H1 (cell line): ENCODE measurements around the gene AIF1L. TPM values are rescaled to one million over a fixed set of nuclear protein-coding genes. Genes with fewer than 3 reads are reported as not detected.

Experiments used
- CTCF ChIA-PET: fragments of 300-600 bp; sonication (Branson Sonifier 250); formaldehyde crosslinking; loops from one replicate; lab custom pipeline; 2021; ENCODE audit not compliant: partially characterized antibody; lab: Charles Lee
- POLR2A ChIA-PET: fragments of 300-600 bp; sonication (Branson Sonifier 250); formaldehyde crosslinking; loops from one replicate; lab custom pipeline; 2021; ENCODE audit warnings: inconsistent platforms; ENCODE audit not compliant: partially characterized antibody; lab: Charles Lee
- DNase-seq, 2 experiments: peaks; one replicate each; pipeline versions ENCODE4 v3.0.0 to v3.0.0-alpha.2; 2010 to 2022; ENCODE audit warnings: low spot score in 2 of 2, low read depth in 1 of 2, mixed read lengths in 1 of 2
- FAIRE-seq: peaks from 2 replicates; lab custom pipeline; 2011; peaks lifted over from hg19 to GRCh38; lab: Jason Lieb, UNC
- H2AFZ ChIP-seq: 2 replicates; pipeline ENCODE4 v1.8.1; 2012; ENCODE audit warnings: low read length, inconsistent platforms
- H2AK5ac ChIP-seq: 2 replicates; pipeline ENCODE4 v1.6.1; 2013; ENCODE audit warnings: low read depth, low read length
- H2BK120ac ChIP-seq: replicated peaks from 2 replicates; pipeline ENCODE3; 2013; ENCODE audit warnings: low read depth, low read length, inconsistent platforms
- H2BK12ac ChIP-seq: 2 replicates; pipeline ENCODE4 v1.6.1; 2013; ENCODE audit warnings: low read depth, low read length
- H2BK15ac ChIP-seq: 2 replicates; pipeline ENCODE4 v1.6.1; 2013; ENCODE audit warnings: low read length
- H2BK20ac ChIP-seq: 2 replicates; pipeline ENCODE4 v1.6.1; 2013; ENCODE audit warnings: low read length
- H2BK5ac ChIP-seq: 2 replicates; pipeline ENCODE4 v1.6.1; 2013; ENCODE audit warnings: low read depth, low read length
- H3K14ac ChIP-seq: 2 replicates; pipeline ENCODE4 v1.6.1; 2013; ENCODE audit warnings: inconsistent platforms; ENCODE audit not compliant: insufficient read length
- H3K18ac ChIP-seq: 2 replicates; pipeline ENCODE4 v1.6.1; 2013; ENCODE audit warnings: low read length; ENCODE audit errors: extremely low read depth
- H3K23ac ChIP-seq: 2 replicates; pipeline ENCODE4 v1.6.1; 2013; ENCODE audit warnings: inconsistent platforms; ENCODE audit not compliant: insufficient read length
- H3K23me2 ChIP-seq: 2 replicates; pipeline ENCODE4 v1.6.1; 2013; ENCODE audit warnings: low read depth, low read length
- H3K27ac ChIP-seq: 2 replicates; pipeline ENCODE4 v1.6.1; 2011; ENCODE audit warnings: low read depth, low read length, inconsistent platforms
- H3K27me3 ChIP-seq, 4 experiments: replicated peaks in 1 of 4; 1 replicate in 1 of 4; 2 replicates in 3 of 4; pipeline versions ENCODE4 v1.6.1 to v1.8.1; 2011 to 2013; ENCODE audit warnings: low read length in 3 of 4, mild to moderate bottlenecking in 3 of 4, inconsistent platforms in 2 of 4, mixed read lengths in 2 of 4, moderate library complexity in 1 of 4; ENCODE audit not compliant: control insufficient read depth in 3 of 4, insufficient read depth in 3 of 4; ENCODE audit errors: extremely low read depth in 1 of 4
- H3K36me3 ChIP-seq, 4 experiments: 2 replicates each; pipeline versions ENCODE4 v1.6.1 to v1.8.1; 2011 to 2013; ENCODE audit warnings: mild to moderate bottlenecking in 4 of 4, low read length in 3 of 4, moderate library complexity in 2 of 4, control low read depth in 1 of 4, inconsistent platforms in 1 of 4; ENCODE audit not compliant: insufficient read depth in 4 of 4, control insufficient read depth in 2 of 4
- H3K4ac ChIP-seq: replicated peaks from 2 replicates; pipeline ENCODE3; 2013; ENCODE audit warnings: low read length, low read depth, mixed read lengths, inconsistent platforms; ENCODE audit not compliant: insufficient read length
- H3K4me1 ChIP-seq, 4 experiments: replicated peaks in 1 of 4; 1 replicate in 1 of 4; 2 replicates in 3 of 4; pipeline versions ENCODE4 v1.6.1 to v1.8.1; 2011 to 2013; ENCODE audit warnings: low read length in 3 of 4, inconsistent platforms in 2 of 4, mixed read lengths in 1 of 4; ENCODE audit not compliant: insufficient read depth in 4 of 4, control insufficient read depth in 3 of 4
- H3K4me2 ChIP-seq, 2 experiments: 2 replicates each; pipeline versions ENCODE4 v1.6.1 to v1.8.1; 2011 to 2013; ENCODE audit warnings: low read depth in 2 of 2, low read length in 2 of 2, control low read depth in 1 of 2, inconsistent platforms in 1 of 2, mild to moderate bottlenecking in 1 of 2; ENCODE audit not compliant: insufficient read depth in 1 of 2
- H3K4me3 ChIP-seq, 4 experiments: fragments of 200-600, 300-600 bp in 1 of 4; sonication (generic), shearing (Covaris generic), sonication (Bioruptor Twin) in 1 of 4; 2 replicates each; pipeline versions ENCODE4 v1.5.1 to v1.8.1; 2011 to 2016; ENCODE audit warnings: low read length in 4 of 4, low read depth in 3 of 4, control low read depth in 2 of 4, inconsistent platforms in 2 of 4, mild to moderate bottlenecking in 2 of 4, mixed read lengths in 1 of 4, moderate library complexity in 1 of 4; ENCODE audit not compliant: insufficient read depth in 2 of 4; ENCODE audit errors: extremely low read depth in 1 of 4
- H3K56ac ChIP-seq: replicated peaks from 2 replicates; pipeline ENCODE3; 2013; ENCODE audit warnings: low read depth, mild to moderate bottlenecking, mixed read lengths, low read length, inconsistent platforms; ENCODE audit not compliant: insufficient read length
- H3K79me1 ChIP-seq: 2 replicates; pipeline ENCODE4 v1.6.1; 2013; ENCODE audit warnings: low read depth, low read length, control low read depth
- H3K79me2 ChIP-seq, 2 experiments: 2 replicates each; pipeline versions ENCODE4 v1.6.1 to v1.8.1; 2012 to 2013; ENCODE audit warnings: low read length in 2 of 2, mild to moderate bottlenecking in 2 of 2, inconsistent platforms in 1 of 2; ENCODE audit not compliant: insufficient read depth in 2 of 2, control insufficient read depth in 1 of 2
- H3K9ac ChIP-seq, 4 experiments: replicated peaks in 1 of 4; 1 replicate in 1 of 4; 2 replicates in 3 of 4; pipeline versions ENCODE4 v1.6.1 to v1.8.1; 2011 to 2013; ENCODE audit warnings: low read depth in 3 of 4, low read length in 3 of 4, control low read depth in 2 of 4, mild to moderate bottlenecking in 2 of 4, moderate library complexity in 2 of 4, inconsistent platforms in 1 of 4; ENCODE audit errors: extremely low read depth in 1 of 4
- H3K9me3 ChIP-seq, 2 experiments: 2 replicates each; pipeline versions ENCODE4 v1.6.1 to v1.8.1; 2012 to 2013; ENCODE audit warnings: mild to moderate bottlenecking in 2 of 2, moderate library complexity in 2 of 2, control low read depth in 1 of 2, inconsistent platforms in 1 of 2, low read depth in 1 of 2, low read length in 1 of 2, mixed read lengths in 1 of 2; ENCODE audit not compliant: insufficient read depth in 2 of 2
- H4K20me1 ChIP-seq, 2 experiments: replicated peaks in 1 of 2; 2 replicates each; pipeline versions ENCODE3 to v1.8.1; 2011 to 2013; ENCODE audit warnings: inconsistent platforms in 2 of 2, low read length in 2 of 2, mild to moderate bottlenecking in 1 of 2; ENCODE audit not compliant: insufficient read depth in 2 of 2, control insufficient read depth in 1 of 2
- H4K5ac ChIP-seq: 2 replicates; pipeline ENCODE4 v1.6.1; 2013; ENCODE audit warnings: low read length, low read depth, mixed read lengths, inconsistent platforms; ENCODE audit not compliant: insufficient read length
- H4K8ac ChIP-seq: 2 replicates; pipeline ENCODE4 v1.8.0; 2013; ENCODE audit warnings: mild to moderate bottlenecking, moderate library complexity, low read length, inconsistent platforms; ENCODE audit not compliant: insufficient read depth; ENCODE audit errors: extremely low read depth
- H4K91ac ChIP-seq: replicated peaks from 2 replicates; pipeline ENCODE3; 2013; ENCODE audit warnings: low read length, mixed read lengths, inconsistent platforms; ENCODE audit not compliant: insufficient read length
- BACH1 ChIP-seq: IDR thresholded peaks from 2 replicates; pipeline ENCODE4 v1.6.1; 2012; ENCODE audit warnings: low read length, improper control_type of control experiment
- BRCA1 ChIP-seq: IDR thresholded peaks from 2 replicates; pipeline ENCODE4 v1.6.1; 2012; ENCODE audit warnings: low read depth, low read length, improper control_type of control experiment
- HDAC2 ChIP-seq, 2 experiments: fragments of 300-600 bp in 1 of 2; sonication (generic) in 1 of 2; IDR thresholded peaks; 2 replicates each; pipeline ENCODE4 v1.6.1; 2011 to 2012; ENCODE audit warnings: low read depth in 2 of 2, low read length in 2 of 2, mild to moderate bottlenecking in 2 of 2, moderate library complexity in 2 of 2, borderline replicate concordance in 1 of 2, inconsistent platforms in 1 of 2
- KDM5A ChIP-seq: fragments of 200-600 bp; IDR thresholded peaks from 2 replicates; pipeline ENCODE4 v1.7.1; 2012; ENCODE audit warnings: mild to moderate bottlenecking, low read length, inconsistent platforms, mixed read lengths
- SIRT6 ChIP-seq: IDR thresholded peaks from one replicate; pipeline ENCODE4 v1.7.1; 2012; ENCODE audit warnings: low read length, inconsistent platforms
- SP4 ChIP-seq: IDR thresholded peaks from 2 replicates; pipeline ENCODE4 v1.6.1; 2012; ENCODE audit warnings: low read length, inconsistent platforms
- WGBS, 2 experiments: shearing (Covaris generic) in 1 of 2; methylation state at CpG; one replicate each; pipeline versions ENCODE4 v1.1.6 to v1.1.7; 2013 to 2015; ENCODE audit warnings: low lambda C conversion rate in 2 of 2, mixed read lengths in 2 of 2, inconsistent platforms in 1 of 2, low coverage in 1 of 2, missing lambda C conversion rate in 1 of 2; ENCODE audit not compliant: insufficient replicate concordance in 2 of 2, insufficient coverage in 1 of 2, insufficient read length in 1 of 2; ENCODE audit errors: extremely low coverage in 1 of 2, missing lambda C conversion rate in 1 of 2; 5-methylcytosine and 5-hydroxymethylcytosine counted together
- polyA plus RNA-seq, 7 experiments: library from polyadenylated mRNA; depleted of rRNA in 3 of 7; stranded (reverse) in 5 of 7; unstranded in 2 of 7; fragments of >200 nt in 5 of 7; fragments of 200-250 nt in 2 of 7; gene quantifications; 1 replicate in 5 of 7; 2 replicates in 1 of 7; 4 replicates in 1 of 7; pipeline versions ENCODE4 v1.2.1 to v1.2.3, GENCODE V29; 2011 to 2013; ENCODE audit warnings: missing spikeins in 2 of 7, mixed read lengths in 2 of 7
- total RNA-seq: library from RNA; stranded (reverse); fragmentation: NEBNext Ultra II Directional; extraction: Animal tissue kit (Norgen Biotek cat#: 25700); gene quantifications from 2 replicates; pipeline ENCODE4 v1.2.1, GENCODE V29; 2021

AIF1L gene
- total and polyA plus RNA-seq, 2 of the 8 experiments (the other 6 are each of a cell fraction or from before 2014, with no cell fraction given) = 70.7 to 149 TPM

DNA sequence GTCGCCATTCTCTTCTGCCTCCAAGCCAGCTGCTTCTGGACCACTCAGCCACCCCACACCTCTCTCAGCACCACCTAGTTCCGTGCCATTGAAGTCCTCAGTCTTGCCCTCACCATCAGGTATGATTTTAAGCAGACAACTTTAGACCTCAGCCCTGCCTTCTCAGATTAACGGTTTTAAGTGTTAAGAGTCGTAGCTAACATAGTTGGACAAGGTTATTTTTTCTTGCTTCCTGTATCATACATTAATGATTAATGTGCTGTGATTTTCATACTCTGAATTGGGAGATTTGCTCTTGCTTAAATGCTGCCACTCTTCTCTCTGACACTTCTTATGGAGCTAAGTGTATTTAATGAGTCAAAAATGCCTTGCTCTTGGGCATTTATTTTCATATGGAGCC lies 49.9 kb downstream of the AIF1L start:
- Histone ChIP-seq H3K9ac (no peak overlapping the region), H3K36me3 (peaks cover 26 to 78% (median 57%) of the 10 kb centered on the region in 4 experiments), H2BK5ac (no peak overlapping the region), H2AK5ac (no peak overlapping the region), H4K8ac (no peak overlapping the region), H3K79me2 (no peaks in the 10 kb centered on the region), H3K56ac (no peak overlapping the region), H3K4me3 (no peak overlapping the region), H3K79me1 (no peaks in the 10 kb centered on the region), H2BK12ac (no peak overlapping the region), H3K23me2 (no peaks in the 10 kb centered on the region), H3K27me3 (no peaks in the 10 kb centered on the region), H3K23ac (no peak overlapping the region), H3K9me3 (no peaks in the 10 kb centered on the region), H3K27ac (no peak overlapping the region), H3K14ac (no peak overlapping the region), H3K4me2 (no peak overlapping the region), H3K4me1 (no peaks in the 10 kb centered on the region), H2BK120ac (no peak overlapping the region), H4K5ac (no peak overlapping the region), H3K18ac (no peak overlapping the region), H4K91ac (no peak overlapping the region), H2BK15ac (no peak overlapping the region), H4K20me1 (peaks cover 2% of the 10 kb centered on the region in 2 experiments), H2BK20ac (no peak overlapping the region), H2AFZ (no peak overlapping the region), H3K4ac (no peak overlapping the region)
- DNase-seq (no peak), FAIRE-seq (no peak)
- POLR2A ChIA-PET = no interaction called here
- CTCF ChIA-PET = interaction anchor here (0.8 to 1.4 kb wide), 4 partner anchors 11 to 59 kb away, joined by 3 to 4 read pairs (median 4); no protein-coding TSS in a partner anchor
- 89% methylated on average over 4 of the region's 4 CpGs; no CpG with 5 or more reads in 1 of the 2 experiments for WGBS, 2 experiments
- TF ChIP-seq HDAC2 (IDR thresholded peaks at IDR 0.05; ENCODE audit: borderline replicate concordance in 1 of 2, low read depth in 2 of 2, low read length in 2 of 2) = no peak
- TF ChIP-seq SP4 = no peak
- TF ChIP-seq SIRT6 = no peak
- TF ChIP-seq KDM5A = no peak
- no peak for TF ChIP-seq BRCA1
- TF ChIP-seq BACH1 = no peak
